ENCODE results near the gene ZNF888.
"Not testable (repeated sequence)": the region's sequence is repeated elsewhere in the genome, so short reads cannot be mapped to it uniquely, and the experiment has no call there.

- not testable (repeated sequence) for TF ChIP-seq CTCF (conservative IDR thresholded peaks at IDR 0.05; ENCODE audit: low read length); EZH2phosphoT487 (IDR thresholded peaks at IDR 0.05; ENCODE audit: borderline replicate concordance, low read depth, low read length)
These were observed 55.2 kb downstream of the ZNF888 start for GRCh38 chr19:52868031-52868430.

All from OCI-LY7 (cell line).